Neutrophil (primary cell): ENCODE data around the gene TBC1D10A.

Source experiments
- H3K27ac ChIP-seq: fragments of 200-600 bp; sonication (generic); 2 replicates; pipeline ENCODE4 v1.5.1; 2016; ENCODE audit warnings: mild to moderate bottlenecking, moderate library complexity
- H3K27me3 ChIP-seq: fragments of 200-600 bp; sonication (generic); 2 replicates; pipeline ENCODE4 v1.6.0; 2016; ENCODE audit warnings: mild to moderate bottlenecking
- H3K36me3 ChIP-seq: fragments of 200-600 bp; sonication (generic); 2 replicates; pipeline ENCODE4 v1.5.1; 2017
- H3K4me1 ChIP-seq, 2 experiments: fragments of 200-600 bp in 1 of 2; sonication (generic) in 1 of 2; 1 replicate in 1 of 2; 2 replicates in 1 of 2; pipeline versions ENCODE4 v1.5.1 to v1.6.1; 2013 to 2016; ENCODE audit warnings: low read depth in 1 of 2, low read length in 1 of 2, mild to moderate bottlenecking in 1 of 2, moderate library complexity in 1 of 2; ENCODE audit not compliant: control insufficient read depth in 1 of 2, insufficient read depth in 1 of 2
- H3K4me3 ChIP-seq, 2 experiments: fragments of 200-600 bp in 1 of 2; sonication (generic) in 1 of 2; 1 replicate in 1 of 2; 2 replicates in 1 of 2; pipeline ENCODE4 v1.5.1; 2013 to 2016; ENCODE audit warnings: low read depth in 1 of 2, low read length in 1 of 2, mild to moderate bottlenecking in 1 of 2, moderate library complexity in 1 of 2
- H3K9me3 ChIP-seq: fragments of 200-600 bp; sonication (generic); 2 replicates; pipeline ENCODE4 v1.5.1; 2016
- TF ChIP-seq, protein P1 (sequence below): fragments of 200-600 bp; sonication (generic); IDR thresholded peaks from 2 replicates; pipeline ENCODE4 v1.5.1; 2016; ENCODE audit warnings: antibody characterized with exemption

The TBC1D10A gene

GRCh38 chr22:30265823-30266444 lies 60.8 kb downstream of the TBC1D10A start:
- Histone ChIP-seq H3K9me3 (no peaks in the 10 kb centered on the region), H3K36me3 (peaks cover 25% of the 10 kb centered on the region), H3K27me3 (no peaks in the 10 kb centered on the region), H3K4me1 (peaks cover 90 to 98% of the 10 kb centered on the region in 2 experiments), H3K27ac (peak overlapping the region; percentile 100), H3K4me3 (peak overlapping the region; percentile 96 to 99)
- TF ChIP-seq, protein P1, sequence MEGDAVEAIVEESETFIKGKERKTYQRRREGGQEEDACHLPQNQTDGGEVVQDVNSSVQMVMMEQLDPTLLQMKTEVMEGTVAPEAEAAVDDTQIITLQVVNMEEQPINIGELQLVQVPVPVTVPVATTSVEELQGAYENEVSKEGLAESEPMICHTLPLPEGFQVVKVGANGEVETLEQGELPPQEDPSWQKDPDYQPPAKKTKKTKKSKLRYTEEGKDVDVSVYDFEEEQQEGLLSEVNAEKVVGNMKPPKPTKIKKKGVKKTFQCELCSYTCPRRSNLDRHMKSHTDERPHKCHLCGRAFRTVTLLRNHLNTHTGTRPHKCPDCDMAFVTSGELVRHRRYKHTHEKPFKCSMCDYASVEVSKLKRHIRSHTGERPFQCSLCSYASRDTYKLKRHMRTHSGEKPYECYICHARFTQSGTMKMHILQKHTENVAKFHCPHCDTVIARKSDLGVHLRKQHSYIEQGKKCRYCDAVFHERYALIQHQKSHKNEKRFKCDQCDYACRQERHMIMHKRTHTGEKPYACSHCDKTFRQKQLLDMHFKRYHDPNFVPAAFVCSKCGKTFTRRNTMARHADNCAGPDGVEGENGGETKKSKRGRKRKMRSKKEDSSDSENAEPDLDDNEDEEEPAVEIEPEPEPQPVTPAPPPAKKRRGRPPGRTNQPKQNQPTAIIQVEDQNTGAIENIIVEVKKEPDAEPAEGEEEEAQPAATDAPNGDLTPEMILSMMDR = peak; percentile 36

- Histone ChIP-seq H3K36me3 (peaks cover 25% of the 10 kb centered on the region), H3K9me3 (no peaks in the 10 kb centered on the region), H3K4me3 (peak overlapping the region; percentile 96 to 99), H3K27ac (peak overlapping the region; percentile 100), H3K27me3 (no peaks in the 10 kb centered on the region), H3K4me1 (peaks cover 90 to 98% of the 10 kb centered on the region in 2 experiments)
- TF ChIP-seq, protein P1 = no peak
Observed at GRCh38 chr22:30265131-30265720, 61.5 kb downstream of the TBC1D10A start.

DNA sequence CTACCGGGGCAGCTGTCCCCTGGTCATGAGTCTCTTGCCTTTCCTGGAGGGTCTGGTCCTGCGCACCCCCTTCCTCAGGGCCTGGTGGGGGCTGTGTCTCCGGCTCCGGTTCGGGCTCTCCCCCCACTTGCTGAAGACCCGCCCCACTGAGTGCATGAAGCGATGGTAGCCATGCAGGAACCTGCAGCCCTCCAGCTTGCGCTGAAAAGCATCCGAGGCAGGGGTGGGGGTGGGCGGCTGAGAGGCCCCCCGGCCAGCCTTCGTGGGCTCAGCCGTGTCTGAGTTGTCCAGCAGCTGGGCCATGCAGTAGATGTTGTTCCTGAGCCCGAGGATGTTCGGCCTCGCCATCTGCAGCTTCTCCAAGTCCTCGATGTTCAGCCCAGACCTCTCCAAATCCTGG lies 62.9 kb downstream of the TBC1D10A start:
- no peaks in the 10 kb centered on the region for H3K9me3 ChIP-seq
- H3K36me3 ChIP-seq = peaks cover 23% of the 10 kb centered on the region
- TF ChIP-seq, protein P1 = no peak
- H3K4me3 ChIP-seq = peak overlapping the region; percentile 96 to 99
- H3K27ac ChIP-seq = peak overlapping the region; percentile 100
- H3K27me3 ChIP-seq = no peaks in the 10 kb centered on the region
- H3K4me1 ChIP-seq = peaks cover 76 to 87% of the 10 kb centered on the region in 2 experiments

- Histone ChIP-seq H3K4me3 (peak overlapping the region; percentile 96 to 99), H3K4me1 (peaks cover 75 to 87% of the 10 kb centered on the region in 2 experiments)
Observed at GRCh38 chr22:30262917-30263741, 63.6 kb downstream of the TBC1D10A start.

DNA sequence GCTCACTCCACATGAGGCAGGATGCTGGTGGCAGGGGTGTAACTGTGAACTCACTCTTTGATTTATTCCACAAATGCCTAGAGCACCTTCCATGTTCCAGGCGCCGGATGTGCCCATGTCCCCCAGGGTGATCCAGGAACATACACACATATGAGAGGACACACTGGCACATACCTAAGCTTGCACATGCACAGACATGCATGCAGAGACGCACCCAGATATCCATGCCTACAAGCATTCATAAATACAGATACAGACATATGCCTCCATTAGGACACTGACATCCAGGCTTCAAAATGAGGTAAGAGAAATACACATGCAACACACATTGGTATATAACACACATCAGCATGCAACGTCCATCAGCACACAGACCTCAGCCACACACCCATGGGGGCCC lies 64.6 kb downstream of the TBC1D10A start:
- Histone ChIP-seq H3K27ac (peak overlapping the region; percentile 100), H3K4me3 (peak overlapping the region; percentile 96 to 99), H3K36me3 (peaks cover 20% of the 10 kb centered on the region), H3K27me3 (no peaks in the 10 kb centered on the region), H3K4me1 (peaks cover 67 to 84% of the 10 kb centered on the region in 2 experiments), H3K9me3 (no peaks in the 10 kb centered on the region)
- TF ChIP-seq, protein P1 = no peak

More at GRCh38 chr22:30262917-30263741, 63.6 kb downstream of the TBC1D10A start:
- Histone ChIP-seq H3K9me3 (no peaks in the 10 kb centered on the region), H3K27me3 (no peaks in the 10 kb centered on the region), H3K27ac (peak overlapping the region; percentile 100), H3K36me3 (peaks cover 20% of the 10 kb centered on the region)
- TF ChIP-seq, protein P1 = peak; percentile 94
